GM18499 (cell line): ENCODE results near the gene TPM1.
"Not testable (repeated sequence)": the region's sequence is repeated elsewhere in the genome, so short reads cannot be mapped to it uniquely, and the experiment has no call there.

Source experiments
- ATAC-seq: cut with Tn5 transposase; IDR thresholded peaks from one replicate; pipeline ENCODE4 v1.9.1; 2021; ENCODE audit warnings: moderate number of reproducible peaks; ENCODE audit not compliant: insufficient read depth, unreplicated experiment

Gene TPM1

DNA sequence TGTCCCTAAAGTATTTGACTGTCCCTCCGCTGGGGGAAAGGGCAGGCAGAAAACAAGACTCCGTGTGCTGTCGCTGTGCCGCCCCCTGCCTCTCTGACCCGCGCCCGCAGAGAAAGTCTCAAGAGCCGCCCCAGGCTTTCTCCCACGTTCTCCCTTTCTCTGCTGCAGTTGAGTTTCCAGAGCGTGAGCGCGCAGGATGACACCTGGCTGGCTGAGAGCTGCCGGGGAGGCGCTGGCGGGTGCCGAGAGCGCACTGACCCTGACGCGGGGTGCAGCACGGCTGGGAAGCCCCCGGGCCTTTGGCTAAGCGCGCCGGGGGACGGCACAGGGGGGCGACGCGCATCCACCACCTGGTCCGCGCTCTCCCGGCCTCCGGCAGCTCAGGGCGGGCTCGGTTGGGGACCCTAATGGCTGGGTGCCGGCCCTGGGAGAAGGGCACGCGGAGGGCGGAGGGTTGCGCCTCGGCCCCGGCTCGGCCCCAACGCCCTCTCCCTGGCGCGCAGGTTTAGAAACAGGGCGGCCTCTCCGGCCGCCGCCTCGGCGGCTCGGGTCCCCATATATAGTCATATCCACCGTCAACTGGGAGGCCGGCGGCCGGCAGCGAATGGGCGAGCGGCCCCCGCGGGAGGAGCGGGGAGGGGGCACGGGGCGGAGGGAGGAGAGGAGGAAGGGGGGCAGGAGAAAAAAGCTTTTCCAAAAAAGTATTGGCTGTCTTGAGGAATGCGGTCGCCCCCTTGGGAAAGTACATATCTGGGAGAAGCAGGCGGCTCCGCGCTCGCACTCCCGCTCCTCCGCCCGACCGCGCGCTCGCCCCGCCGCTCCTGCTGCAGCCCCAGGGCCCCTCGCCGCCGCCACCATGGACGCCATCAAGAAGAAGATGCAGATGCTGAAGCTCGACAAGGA is at the start of gene TPM1:
TPM1 (plus strand) TSS at position 774 of the 903 bp plus-strand sequence; CDS start at position 857, 83 bp downstream.
- no peak for ATAC-seq

DNA sequence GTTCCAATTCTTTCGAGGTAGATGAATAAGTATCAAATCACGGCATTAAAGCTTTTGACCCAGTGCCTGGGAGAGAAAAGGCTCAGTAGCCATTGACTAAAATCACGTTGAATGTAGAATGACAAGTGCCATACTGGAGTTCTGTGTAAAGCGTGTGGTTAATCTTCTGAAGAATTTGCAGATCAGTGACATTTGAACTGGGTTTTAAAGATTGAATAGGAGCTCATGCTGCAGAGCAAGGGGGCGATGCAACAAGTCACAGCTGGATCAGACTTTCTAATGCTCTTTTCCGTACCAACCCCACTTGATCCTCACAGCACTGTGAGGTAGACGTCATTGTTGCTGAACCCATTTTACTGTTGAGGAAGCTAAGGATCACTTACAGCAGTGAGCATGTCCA is 49.5 kb upstream of the TPM1 start:
- no peak for ATAC-seq

GRCh38 chr15:62993632-62994031 is 48.9 kb upstream of the TPM1 start:
- ATAC-seq = not testable (repeated sequence)

DNA sequence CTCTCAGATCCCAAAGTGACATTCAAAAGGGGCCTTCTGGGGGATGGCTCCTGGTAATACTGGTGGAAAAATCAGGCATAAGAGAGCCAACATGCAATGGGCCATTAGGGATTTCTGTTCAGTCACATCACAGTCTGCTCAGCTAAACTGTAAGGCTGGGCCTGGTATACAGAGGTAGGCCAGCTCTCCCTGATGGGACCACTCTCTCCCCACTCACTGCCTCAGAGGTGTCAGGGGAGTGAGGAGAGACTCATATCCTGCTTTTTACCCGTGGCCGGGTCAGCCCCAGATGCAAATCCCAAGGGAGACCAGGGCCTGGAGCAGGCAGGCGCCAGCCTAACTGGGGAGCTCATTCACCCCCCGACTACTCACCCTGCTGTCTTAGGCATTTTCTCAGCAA is 48.1 kb upstream of the TPM1 start:
- ATAC-seq = no peak

DNA sequence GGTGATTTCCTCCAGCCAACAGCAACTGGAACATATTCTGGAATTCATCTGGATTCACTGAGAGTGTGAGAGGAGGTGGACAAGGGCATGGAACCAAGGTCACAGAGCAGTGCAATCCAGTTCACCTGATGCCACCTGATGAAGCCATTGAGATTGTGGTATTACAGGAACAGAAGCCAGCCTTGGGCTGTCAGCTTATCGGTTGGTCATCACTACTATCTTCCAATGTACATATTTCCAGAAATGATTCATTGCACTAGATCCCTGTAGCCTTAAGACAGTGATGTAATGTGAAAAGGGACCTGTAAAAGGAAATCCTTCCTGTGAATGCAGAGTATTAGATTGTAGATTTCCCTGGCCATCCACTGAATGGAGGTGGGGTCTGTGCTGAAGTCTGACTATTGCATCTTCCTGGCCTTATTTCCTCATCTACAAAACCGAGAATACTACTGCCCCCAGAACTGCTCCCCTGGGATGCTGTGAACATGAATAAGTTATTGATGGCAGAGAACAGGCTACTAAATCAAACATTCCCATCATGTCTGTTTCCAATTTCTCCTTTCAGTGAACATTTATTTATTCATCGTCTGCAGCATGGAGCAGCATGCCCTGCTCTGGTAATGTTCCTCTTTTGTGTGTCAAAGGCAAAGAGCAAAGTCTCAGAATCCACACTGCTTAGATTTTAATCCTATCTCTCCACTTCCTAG is 47.4 kb upstream of the TPM1 start:
- no peak for ATAC-seq

- no peak for ATAC-seq
Observed at GRCh38 chr15:62997441-62997840, 45.1 kb upstream of the TPM1 start.

DNA sequence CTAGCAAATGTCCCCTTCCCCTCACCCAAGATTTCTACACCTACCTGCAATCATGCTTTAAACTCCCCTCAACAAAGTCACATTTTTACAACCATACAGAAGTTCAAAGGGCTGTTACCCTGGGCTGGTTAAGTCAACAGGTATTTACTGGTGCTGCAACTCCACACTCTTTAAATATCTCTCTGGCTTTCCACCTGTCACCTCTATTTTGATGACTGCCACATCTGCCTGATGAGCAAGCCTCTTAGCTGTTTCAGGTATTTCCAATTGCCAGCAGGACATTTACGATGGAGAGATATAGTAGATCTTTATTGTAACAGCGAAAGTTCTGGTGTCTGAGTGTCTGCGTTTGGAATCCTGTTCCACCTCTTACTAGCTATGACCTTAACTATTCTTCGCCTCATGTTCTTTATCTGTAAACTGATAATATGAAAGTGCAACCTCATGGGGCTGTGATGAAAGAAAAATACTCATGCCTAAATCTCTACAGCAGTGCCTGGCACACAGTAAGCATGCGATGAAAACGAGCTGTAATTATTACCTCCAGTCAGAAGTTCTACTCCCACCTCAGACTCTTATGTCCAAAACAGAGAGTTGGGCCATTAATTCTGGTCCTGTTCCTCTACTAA is 44.2 kb upstream of the TPM1 start:
- ATAC-seq = no peak

DNA sequence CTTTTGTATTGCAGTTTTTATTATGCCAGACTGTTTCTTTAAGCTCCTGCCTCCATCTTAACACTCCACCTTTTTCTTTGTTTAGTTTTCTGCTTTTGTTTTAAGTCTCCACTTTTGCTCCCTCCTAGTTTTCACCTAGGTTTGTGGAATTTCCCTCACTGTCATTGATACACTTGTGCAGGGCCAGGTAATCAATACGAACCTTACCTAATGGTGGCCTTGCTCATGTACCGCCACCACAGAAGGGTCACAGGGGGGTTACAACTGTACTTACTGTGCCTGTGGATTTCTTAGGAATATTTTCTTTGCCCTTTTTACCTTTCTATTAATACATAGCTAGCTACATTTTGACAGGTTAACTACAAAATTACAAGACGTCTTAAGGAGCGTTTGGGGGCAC is 43.4 kb upstream of the TPM1 start:
- ATAC-seq = no peak

GRCh38 chr15:62999923-63000561 is 42.5 kb upstream of the TPM1 start:
- ATAC-seq = no peak

GRCh38 chr15:63000706-63001105 is 41.8 kb upstream of the TPM1 start:
- no peak for ATAC-seq

DNA sequence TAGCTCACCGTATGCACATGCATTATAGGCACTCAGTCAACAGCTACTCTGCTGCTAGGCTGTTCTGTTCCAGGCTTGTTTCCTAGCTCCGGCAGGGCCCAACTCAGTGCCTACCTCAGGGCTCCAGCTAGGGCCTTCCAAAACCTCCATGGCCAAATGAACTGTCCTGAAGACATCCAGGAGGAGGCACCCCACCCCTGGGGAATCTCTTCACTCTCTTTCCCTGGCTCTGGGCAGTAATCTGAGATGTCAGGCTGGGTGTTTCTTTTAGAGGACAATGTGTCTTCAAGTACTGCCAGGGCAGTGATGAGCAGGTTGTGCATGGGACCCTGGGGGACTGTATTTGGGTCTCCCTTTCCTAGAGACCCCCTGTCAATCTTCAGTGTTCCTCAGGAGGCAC is 38.3 kb upstream of the TPM1 start:
- no peak for ATAC-seq

GRCh38 chr15:63006032-63006878 is 36.3 kb upstream of the TPM1 start:
- no peak for ATAC-seq

DNA sequence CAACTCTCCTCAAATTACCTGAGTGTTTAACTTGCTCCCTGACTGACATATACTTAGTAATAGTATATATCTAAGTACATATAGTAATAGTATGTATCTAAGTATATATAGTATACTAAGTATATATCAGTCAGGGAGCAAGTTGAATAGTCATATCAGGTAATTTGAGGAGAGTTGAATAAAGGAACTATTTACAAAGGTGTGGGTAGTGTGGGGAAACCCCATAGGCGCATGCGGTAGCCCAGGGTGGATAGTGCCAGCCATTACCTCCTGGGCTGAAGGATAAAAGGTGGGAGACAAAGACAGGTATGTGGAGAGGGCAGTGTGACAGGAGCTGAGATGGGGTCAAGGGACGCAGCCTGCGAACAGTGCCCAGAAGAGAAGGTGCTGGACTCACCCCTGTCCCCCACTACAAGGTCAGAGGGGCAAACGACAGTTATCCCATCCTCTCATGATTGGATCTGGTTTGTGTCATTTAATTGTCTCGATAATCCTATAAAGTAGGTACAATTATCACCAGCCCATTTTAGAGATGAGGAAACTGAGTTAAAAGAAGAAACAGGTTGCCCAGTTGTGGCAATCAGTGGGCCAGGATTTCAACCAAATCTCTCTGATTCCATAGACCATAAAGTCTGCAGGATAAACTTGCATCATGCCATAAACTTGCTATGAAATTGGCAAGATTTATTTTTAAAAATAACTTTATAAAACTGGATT is 34.1 kb upstream of the TPM1 start:
- no peak for ATAC-seq

DNA sequence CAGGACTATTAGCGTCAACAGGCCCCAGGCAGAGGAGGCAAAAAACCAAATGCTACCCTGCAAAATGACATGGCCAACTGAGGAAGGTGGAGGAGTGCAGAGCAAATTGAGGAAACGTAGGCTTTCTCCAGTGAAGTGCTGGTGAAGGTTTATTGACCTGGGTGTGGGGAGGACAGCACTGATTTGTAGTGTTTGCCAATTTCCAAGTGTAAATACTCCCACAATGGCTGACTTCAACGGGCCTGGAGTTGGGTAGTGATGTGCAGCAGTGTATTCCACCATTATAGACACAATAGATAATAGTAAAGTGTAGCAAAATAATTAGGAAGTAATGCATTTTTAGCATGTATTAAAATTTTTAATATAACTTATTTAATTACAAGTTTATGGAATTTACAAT is 32.2 kb upstream of the TPM1 start:
- no peak for ATAC-seq

- no peak for ATAC-seq
Observed at GRCh38 chr15:63010920-63011693, 31.4 kb upstream of the TPM1 start.

DNA sequence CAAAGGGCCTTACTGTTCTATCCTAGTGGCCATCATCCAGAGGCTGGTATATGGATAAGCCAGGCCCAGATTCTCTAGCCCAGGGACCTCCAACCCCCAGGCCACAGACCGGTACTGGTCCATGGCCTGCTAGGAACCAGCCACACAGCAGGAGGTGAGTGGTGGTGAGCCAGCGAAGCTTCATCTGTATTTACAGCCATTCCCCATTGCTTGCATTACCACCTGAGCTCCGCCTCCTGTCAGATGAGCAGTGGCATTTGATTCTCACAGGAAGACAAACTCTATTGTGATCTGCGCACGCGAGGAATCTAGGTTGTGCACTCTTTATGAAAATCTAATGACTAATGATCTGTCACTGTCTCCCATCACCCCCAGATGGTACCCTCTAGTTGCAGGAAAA is 30.1 kb upstream of the TPM1 start:
- ATAC-seq = no peak

- ATAC-seq = no peak
Observed at GRCh38 chr15:63013052-63013808, 29.3 kb upstream of the TPM1 start.

- ATAC-seq = no peak
Observed at GRCh38 chr15:63014578-63014977, 28.0 kb upstream of the TPM1 start.
